ENCODE measurements around the gene ASXL2.

DNA sequence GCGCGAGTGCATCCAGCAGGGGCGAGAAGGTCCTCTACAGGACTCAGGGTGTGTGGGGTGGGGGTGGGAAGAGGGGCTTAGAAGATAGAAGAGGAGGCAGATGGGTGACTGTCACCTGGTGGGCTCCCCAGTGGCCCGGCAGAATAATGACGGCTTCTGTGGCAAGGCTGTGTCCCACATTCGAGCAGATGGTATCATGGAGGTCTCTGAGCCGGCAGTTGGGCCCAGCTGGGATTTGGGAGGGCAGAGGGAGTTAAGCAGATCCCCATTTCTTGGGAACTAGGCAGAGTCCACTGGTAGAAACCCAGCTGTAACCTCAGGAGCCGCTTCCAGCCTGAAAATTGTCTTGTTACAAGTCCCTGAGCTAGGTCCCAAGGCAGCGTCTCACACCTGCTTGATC lies 176.5 kb downstream of the ASXL2 start:
- TF ChIP-seq POLR2A (IDR thresholded peaks at IDR 0.05; ENCODE audit: low read length) (no peak), GATA1 (IDR thresholded peaks at IDR 0.05; ENCODE audit: low read depth, low read length) (no peak)

All from erythroblast (primary cell).